Epithelial cell of prostate (primary cell): ENCODE results near the gene FAM117B.
"Not testable (repeated sequence)": the region's sequence is repeated elsewhere in the genome, so short reads cannot be mapped to it uniquely, and the experiment has no call there.

Source experiments
- DNase-seq: peaks from one replicate; pipeline ENCODE4 v3.0.0-alpha.2; 2011; ENCODE audit warnings: low read depth, low spot score
- H3K27ac ChIP-seq: fragments of 450-650 bp; 2 replicates; pipeline ENCODE4 v1.5.1; 2017; ENCODE audit warnings: mild to moderate bottlenecking

FAM117B gene

GRCh38 chr2:202690321-202690900 is 55.6 kb downstream of the FAM117B start:
- no peak for DNase-seq
- peak overlapping the region; percentile 7 for H3K27ac ChIP-seq

- no peak overlapping the region for H3K27ac ChIP-seq
- DNase-seq, result no peak
Observed at GRCh38 chr2:202693503-202693902, 58.7 kb downstream of the FAM117B start.

- DNase-seq, result no peak
Observed at GRCh38 chr2:202695166-202695565, 60.4 kb downstream of the FAM117B start.

GRCh38 chr2:202700075-202700901 is 65.5 kb downstream of the FAM117B start:
- DNase-seq, result no peak
- no peak overlapping the region for H3K27ac ChIP-seq

More at GRCh38 chr2:202695166-202695565, 60.4 kb downstream of the FAM117B start:
- no peak overlapping the region for H3K27ac ChIP-seq

GRCh38 chr2:202703091-202703490 is 68.3 kb downstream of the FAM117B start:
- DNase-seq, result peak; percentile 60
- H3K27ac ChIP-seq, result peak overlapping the region; percentile 39

- no peak for DNase-seq
- H3K27ac ChIP-seq, result no peak overlapping the region
Observed at GRCh38 chr2:202704248-202704647, 69.5 kb downstream of the FAM117B start.

GRCh38 chr2:202705446-202706020 is 70.8 kb downstream of the FAM117B start:
- DNase-seq, result no peak
- H3K27ac ChIP-seq, result no peak overlapping the region

GRCh38 chr2:202714971-202715935 is 80.5 kb downstream of the FAM117B start:
- not testable (repeated sequence) for DNase-seq, H3K27ac ChIP-seq

- peak overlapping the region; percentile 64 for H3K27ac ChIP-seq
- no peak for DNase-seq
Observed at GRCh38 chr2:202716114-202716718, 81.4 kb downstream of the FAM117B start.

GRCh38 chr2:202716953-202717597 is 82.3 kb downstream of the FAM117B start:
- peak overlapping the region; percentile 64 for H3K27ac ChIP-seq

GRCh38 chr2:202717598-202718310 is 83.0 kb downstream of the FAM117B start:
- H3K27ac ChIP-seq, result peak overlapping the region; percentile 64

More at GRCh38 chr2:202716953-202717597, 82.3 kb downstream of the FAM117B start:
- peak; percentile 27 for DNase-seq

GRCh38 chr2:202718614-202719013 is 83.8 kb downstream of the FAM117B start:
- H3K27ac ChIP-seq, result no peak overlapping the region
- no peak for DNase-seq

More at GRCh38 chr2:202717598-202718310, 83.0 kb downstream of the FAM117B start:
- DNase-seq, result no peak

GRCh38 chr2:202720226-202720625 is 85.5 kb downstream of the FAM117B start:
- DNase-seq, result no peak
- no peak overlapping the region for H3K27ac ChIP-seq

GRCh38 chr2:202721621-202722020 is 86.9 kb downstream of the FAM117B start:
- no peak overlapping the region for H3K27ac ChIP-seq
- DNase-seq, result no peak

GRCh38 chr2:202723746-202724145 is 89.0 kb downstream of the FAM117B start:
- no peak for DNase-seq
- no peak overlapping the region for H3K27ac ChIP-seq

- no peak overlapping the region for H3K27ac ChIP-seq
- DNase-seq, result no peak
Observed at GRCh38 chr2:202726070-202726469, 91.3 kb downstream of the FAM117B start.

- no peak overlapping the region for H3K27ac ChIP-seq
- DNase-seq, result no peak
Observed at GRCh38 chr2:202736826-202737225, 102.1 kb downstream of the FAM117B start.

GRCh38 chr2:202743613-202744012 is 108.8 kb downstream of the FAM117B start:
- DNase-seq, result no peak
- H3K27ac ChIP-seq, result no peak overlapping the region

- no peak for DNase-seq
- H3K27ac ChIP-seq, result no peak overlapping the region
Observed at GRCh38 chr2:202749477-202749876, 114.7 kb downstream of the FAM117B start.
